ENCODE data around the gene ATP2C1.

ATP2C1 gene

GRCh38 chr3:130918328-130918727 lies 24.4 kb downstream of the ATP2C1 start:
- Mint-ChIP-seq H3K27me3 (ENCODE audit: low read depth, poor library complexity) (no peaks in the 10 kb centered on the region), H3K9me3 (peaks cover 67% of the 10 kb centered on the region), H3K36me3 (ENCODE audit: low read depth) (peaks cover 78% of the 10 kb centered on the region), H3K4me1 (peaks cover 5% of the 10 kb centered on the region), H3K27ac (no peak overlapping the region), H3K4me3 (no peak overlapping the region)
- no peak for DNase-seq
- no peak for TF ChIP-seq CTCF (IDR thresholded peaks at IDR 0.05)

DNA sequence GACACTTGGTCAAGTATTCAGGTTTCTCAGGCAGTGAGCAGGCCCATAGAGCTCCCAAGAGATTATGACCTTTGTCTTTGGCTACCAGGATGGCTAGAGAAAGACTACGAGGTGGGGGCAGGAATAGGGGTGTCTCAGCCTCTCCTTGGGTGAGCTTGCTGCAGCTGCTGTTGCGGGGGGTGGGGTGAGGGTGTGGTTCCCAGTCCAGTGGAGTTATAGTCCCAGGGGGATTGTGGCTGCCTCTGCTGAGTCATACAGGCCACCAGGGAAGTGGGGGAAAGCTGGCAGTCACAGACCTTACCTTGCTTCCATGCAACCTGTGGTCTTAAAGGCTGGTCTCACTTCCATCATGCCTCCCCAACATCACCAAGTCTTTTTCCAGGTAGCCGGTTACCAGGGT lies 31.7 kb downstream of the ATP2C1 start:
- H3K4me1 Mint-ChIP-seq: peaks cover 5% of the 10 kb centered on the region
- H3K27ac Mint-ChIP-seq: peak overlapping the region; percentile 51
- H3K9me3 Mint-ChIP-seq: peaks cover 48% of the 10 kb centered on the region
- no peak for DNase-seq
- H3K36me3 Mint-ChIP-seq (ENCODE audit: low read depth): peaks cover 55% of the 10 kb centered on the region
- no peak overlapping the region for H3K4me3 Mint-ChIP-seq
- TF ChIP-seq CTCF (IDR thresholded peaks at IDR 0.05): no peak
- H3K27me3 Mint-ChIP-seq (ENCODE audit: low read depth, poor library complexity): peaks cover 6% of the 10 kb centered on the region

DNA sequence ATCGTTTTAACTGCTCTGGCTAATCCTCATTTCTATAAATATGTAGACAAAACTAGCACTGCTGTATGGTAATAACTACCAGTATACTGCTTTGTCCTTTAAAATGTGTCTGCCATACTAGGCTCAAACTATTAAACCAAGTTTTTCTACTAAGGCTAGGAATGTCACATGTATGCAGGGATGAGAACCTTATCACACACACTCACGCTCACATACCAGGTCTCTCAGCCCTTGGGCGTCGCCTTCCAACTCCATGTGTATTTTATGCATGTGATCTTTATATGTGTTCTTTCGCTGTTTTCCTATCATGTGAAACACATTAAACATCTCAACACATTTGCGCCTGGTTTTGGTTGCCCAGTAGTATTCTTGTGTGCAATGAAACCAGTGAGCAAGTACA lies 32.6 kb downstream of the ATP2C1 start:
- Mint-ChIP-seq H3K36me3 (ENCODE audit: low read depth) (peaks cover 58% of the 10 kb centered on the region), H3K27me3 (ENCODE audit: low read depth, poor library complexity) (peaks cover 6% of the 10 kb centered on the region), H3K9me3 (peaks cover 40% of the 10 kb centered on the region), H3K4me1 (peaks cover 5% of the 10 kb centered on the region), H3K4me3 (no peak overlapping the region), H3K27ac (peak overlapping the region; percentile 33)
- no peak for DNase-seq
- TF ChIP-seq CTCF (IDR thresholded peaks at IDR 0.05): no peak

DNA sequence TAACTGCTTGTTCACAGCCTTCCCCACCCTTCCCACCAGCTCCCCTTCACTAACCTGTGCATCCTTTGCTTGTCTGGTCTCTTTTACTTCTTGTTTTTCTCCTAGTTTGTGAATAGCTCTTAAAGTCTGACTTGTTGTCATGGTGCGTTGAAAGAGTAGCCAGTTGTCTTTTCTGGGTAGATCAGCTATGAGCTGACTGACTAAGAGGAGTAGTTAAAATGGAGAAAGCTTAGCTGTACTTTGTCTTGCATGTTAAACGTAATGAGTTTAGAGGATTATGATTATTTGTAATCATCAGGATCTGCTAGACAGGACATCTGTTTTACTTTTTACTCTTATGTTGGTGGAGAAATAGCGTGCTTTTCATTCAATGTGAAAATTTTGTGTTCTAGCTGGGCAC lies 35.9 kb downstream of the ATP2C1 start:
- H3K9me3 Mint-ChIP-seq: peaks cover 7% of the 10 kb centered on the region
- no peak for TF ChIP-seq CTCF (IDR thresholded peaks at IDR 0.05)
- H3K27me3 Mint-ChIP-seq (ENCODE audit: low read depth, poor library complexity): peaks cover 3% of the 10 kb centered on the region
- H3K4me3 Mint-ChIP-seq: no peak overlapping the region
- DNase-seq: no peak
- H3K4me1 Mint-ChIP-seq: peaks cover 11% of the 10 kb centered on the region
- H3K27ac Mint-ChIP-seq: no peak overlapping the region
- peaks cover 38% of the 10 kb centered on the region for H3K36me3 Mint-ChIP-seq (ENCODE audit: low read depth)

DNA sequence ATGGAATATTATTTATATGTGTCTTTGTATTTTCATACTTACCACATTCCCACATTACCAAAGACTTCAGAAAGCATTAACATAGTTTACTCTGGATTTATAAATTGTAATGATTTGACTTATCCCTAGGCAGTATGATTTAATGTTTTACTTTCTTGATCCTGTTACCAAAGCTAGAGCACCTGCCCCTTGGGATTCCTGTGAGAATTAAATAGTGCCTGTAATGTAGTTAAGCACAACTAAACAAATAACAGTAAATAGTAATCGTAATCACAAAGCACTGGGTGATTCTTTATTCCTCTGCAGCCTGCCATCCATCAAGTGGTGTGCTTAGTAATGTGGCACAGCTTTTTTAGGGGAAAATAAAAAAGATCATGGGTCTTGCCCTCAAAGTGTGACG lies 39.1 kb downstream of the ATP2C1 start:
- Mint-ChIP-seq H3K27ac (no peak overlapping the region), H3K9me3 (no peaks in the 10 kb centered on the region), H3K27me3 (ENCODE audit: low read depth, poor library complexity) (no peaks in the 10 kb centered on the region), H3K36me3 (ENCODE audit: low read depth) (peaks cover 38% of the 10 kb centered on the region), H3K4me1 (peaks cover 11% of the 10 kb centered on the region), H3K4me3 (no peak overlapping the region)
- no peak for DNase-seq
- no peak for TF ChIP-seq CTCF (IDR thresholded peaks at IDR 0.05)

- Mint-ChIP-seq H3K27ac (peak overlapping the region; percentile 30), H3K4me3 (no peak overlapping the region), H3K4me1 (peaks cover 11% of the 10 kb centered on the region), H3K9me3 (no peaks in the 10 kb centered on the region), H3K27me3 (ENCODE audit: low read depth, poor library complexity) (no peaks in the 10 kb centered on the region), H3K36me3 (ENCODE audit: low read depth) (peaks cover 38% of the 10 kb centered on the region)
- no peak for TF ChIP-seq CTCF (IDR thresholded peaks at IDR 0.05)
- no peak for DNase-seq
Observed at GRCh38 chr3:130933801-130934345, 40.0 kb downstream of the ATP2C1 start.

All from nephron progenitor cell (in vitro differentiated cells).